DOHH2 (cell line): Measurements from ENCODE around the gene SFRP5.

ENCODE experiments used
- H3F3A ChIP-seq: fragments of 200-600 bp; sonication (generic), shearing (Covaris generic); 2 replicates; pipeline ENCODE4 v1.6.0; 2016; ENCODE audit warnings: antibody characterized with exemption, mild to moderate bottlenecking; ENCODE audit not compliant: control insufficient read depth, insufficient read depth
- H3K27ac ChIP-seq: fragments of 200-600 bp; sonication (generic); 2 replicates; pipeline ENCODE4 v1.5.1; 2014; ENCODE audit warnings: low read depth, mild to moderate bottlenecking, low read length, moderate library complexity
- H3K27me3 ChIP-seq: fragments of 200-600 bp; sonication (generic); 2 replicates; pipeline ENCODE4 v1.6.1; 2014; ENCODE audit warnings: mild to moderate bottlenecking, low read length, mixed read lengths; ENCODE audit not compliant: control insufficient read depth
- H3K36me3 ChIP-seq: fragments of 200-600 bp; sonication (generic); 2 replicates; pipeline ENCODE4 v1.6.1; 2014; ENCODE audit warnings: mild to moderate bottlenecking, low read length, moderate library complexity, mixed read lengths; ENCODE audit not compliant: control insufficient read depth
- H3K4me1 ChIP-seq: fragments of 200-600 bp; sonication (generic); 2 replicates; pipeline ENCODE4 v1.6.1; 2014; ENCODE audit warnings: mild to moderate bottlenecking, low read length, mixed read lengths; ENCODE audit not compliant: control insufficient read depth
- H3K4me2 ChIP-seq: fragments of 200-600 bp; sonication (generic); 2 replicates; pipeline ENCODE4 v1.6.0; 2014; ENCODE audit warnings: mild to moderate bottlenecking, low read length, moderate library complexity
- H3K4me3 ChIP-seq: fragments of 200-600 bp; sonication (generic); 2 replicates; pipeline ENCODE4 v1.5.1; 2014; ENCODE audit warnings: mild to moderate bottlenecking, low read length, mixed read lengths
- H3K79me2 ChIP-seq: fragments of 200-600 bp; sonication (generic); 2 replicates; pipeline ENCODE4 v1.6.1; 2014; ENCODE audit warnings: mild to moderate bottlenecking, low read length, mixed read lengths; ENCODE audit not compliant: control insufficient read depth
- H3K9me2 ChIP-seq: fragments of 200-600 bp; sonication (generic); replicated peaks from 2 replicates; pipeline ENCODE4 v1.6.1; 2014; ENCODE audit warnings: mild to moderate bottlenecking, low read length, mixed read lengths; ENCODE audit not compliant: control insufficient read depth
- H3K9me3 ChIP-seq: fragments of 200-600 bp; sonication (generic); 2 replicates; pipeline ENCODE4 v1.6.1; 2014; ENCODE audit warnings: antibody characterized with exemption, low read length, mixed read lengths; ENCODE audit not compliant: control insufficient read depth, insufficient read depth
- H4K20me1 ChIP-seq: fragments of 200-600 bp; sonication (generic); 2 replicates; pipeline ENCODE4 v1.6.0; 2014; ENCODE audit warnings: low read depth, mild to moderate bottlenecking, antibody characterized with exemption, low read length, moderate library complexity; ENCODE audit not compliant: control insufficient read depth, insufficient read depth
- EZH2phosphoT487 ChIP-seq: fragments of 200-600 bp; sonication (generic); IDR thresholded peaks from 2 replicates; pipeline ENCODE4 v1.6.1; 2017; ENCODE audit warnings: borderline replicate concordance, mild to moderate bottlenecking, antibody characterized with exemption, low read length, moderate library complexity, mixed read lengths
- TF ChIP-seq, protein P1 (sequence below): fragments of 200-600 bp; sonication (generic); IDR thresholded peaks from one replicate; pipeline ENCODE4 v1.5.1; 2014; ENCODE audit warnings: antibody characterized with exemption, mild to moderate bottlenecking, low read depth, low read length; ENCODE audit not compliant: poor library complexity, severe bottlenecking

The SFRP5 gene

GRCh38 chr10:97723001-97723400 lies 48.8 kb downstream of the SFRP5 start:
- H3K4me3 ChIP-seq: no peak overlapping the region
- no peaks in the 10 kb centered on the region; the same call in 1 of the 2 replicates for H3K27me3 ChIP-seq
- H3K9me2 ChIP-seq: no peaks in the 10 kb centered on the region
- TF ChIP-seq, protein P1, sequence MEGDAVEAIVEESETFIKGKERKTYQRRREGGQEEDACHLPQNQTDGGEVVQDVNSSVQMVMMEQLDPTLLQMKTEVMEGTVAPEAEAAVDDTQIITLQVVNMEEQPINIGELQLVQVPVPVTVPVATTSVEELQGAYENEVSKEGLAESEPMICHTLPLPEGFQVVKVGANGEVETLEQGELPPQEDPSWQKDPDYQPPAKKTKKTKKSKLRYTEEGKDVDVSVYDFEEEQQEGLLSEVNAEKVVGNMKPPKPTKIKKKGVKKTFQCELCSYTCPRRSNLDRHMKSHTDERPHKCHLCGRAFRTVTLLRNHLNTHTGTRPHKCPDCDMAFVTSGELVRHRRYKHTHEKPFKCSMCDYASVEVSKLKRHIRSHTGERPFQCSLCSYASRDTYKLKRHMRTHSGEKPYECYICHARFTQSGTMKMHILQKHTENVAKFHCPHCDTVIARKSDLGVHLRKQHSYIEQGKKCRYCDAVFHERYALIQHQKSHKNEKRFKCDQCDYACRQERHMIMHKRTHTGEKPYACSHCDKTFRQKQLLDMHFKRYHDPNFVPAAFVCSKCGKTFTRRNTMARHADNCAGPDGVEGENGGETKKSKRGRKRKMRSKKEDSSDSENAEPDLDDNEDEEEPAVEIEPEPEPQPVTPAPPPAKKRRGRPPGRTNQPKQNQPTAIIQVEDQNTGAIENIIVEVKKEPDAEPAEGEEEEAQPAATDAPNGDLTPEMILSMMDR: no peak
- H3K4me1 ChIP-seq: no peaks in the 10 kb centered on the region
- H3K27ac ChIP-seq: no peak overlapping the region
- no peaks in the 10 kb centered on the region for H3F3A ChIP-seq
- H3K79me2 ChIP-seq: no peaks in the 10 kb centered on the region
- no peak overlapping the region for H3K4me2 ChIP-seq
- no peaks in the 10 kb centered on the region for H3K36me3 ChIP-seq
- no peaks in the 10 kb centered on the region for H4K20me1 ChIP-seq
- H3K9me3 ChIP-seq: no peaks in the 10 kb centered on the region

DNA sequence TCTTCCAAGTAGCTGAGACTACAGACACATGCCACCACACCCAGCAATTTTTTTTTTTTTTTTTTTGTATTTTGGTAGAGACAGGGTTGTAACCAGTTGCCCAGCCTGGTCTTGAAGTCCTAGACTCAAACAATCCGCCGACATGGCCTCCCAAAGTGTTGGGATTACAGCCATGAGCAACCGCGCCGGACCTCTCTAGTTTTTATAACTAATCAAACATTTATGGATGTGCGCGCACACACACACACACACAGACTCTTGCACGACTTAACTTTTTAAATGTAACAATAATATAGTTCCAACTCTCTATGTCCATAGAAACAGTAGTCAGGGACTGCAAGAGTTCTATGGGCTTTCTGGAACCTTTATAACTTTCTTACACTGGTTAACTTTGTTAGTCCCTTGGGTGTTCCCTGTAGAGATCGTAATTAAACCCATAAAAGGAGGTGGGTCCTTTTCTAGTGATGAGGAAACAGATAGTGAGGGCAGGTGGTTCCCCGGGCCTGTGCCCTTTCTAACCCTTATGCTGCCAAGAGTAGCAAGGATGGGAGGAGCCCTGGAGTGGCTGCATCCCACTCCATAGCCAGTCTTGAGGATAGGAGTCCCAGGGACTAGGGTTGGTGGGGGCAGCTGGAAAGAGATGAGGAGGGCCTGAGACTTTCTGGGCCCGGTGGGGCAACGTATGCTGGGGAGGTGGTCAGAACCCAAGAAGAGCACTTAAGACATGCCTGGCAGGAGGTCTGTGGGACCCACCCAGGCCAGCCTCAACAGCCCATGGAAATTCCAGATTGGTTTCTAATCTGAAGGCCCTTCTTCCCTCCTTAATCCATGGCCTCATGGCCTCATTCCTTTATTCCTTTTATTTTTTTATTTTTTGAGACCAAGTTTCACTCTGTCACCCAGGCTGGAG lies 49.7 kb downstream of the SFRP5 start:
- Histone ChIP-seq H3K79me2 (no peaks in the 10 kb centered on the region), H4K20me1 (no peaks in the 10 kb centered on the region), H3K27ac (no peak overlapping the region), H3K36me3 (no peaks in the 10 kb centered on the region), H3K4me2 (no peak overlapping the region), H3F3A (no peaks in the 10 kb centered on the region), H3K4me3 (no peak overlapping the region), H3K9me2 (no peaks in the 10 kb centered on the region), H3K4me1 (no peaks in the 10 kb centered on the region), H3K27me3 (no peaks in the 10 kb centered on the region; the same call in 1 of the 2 replicates), H3K9me3 (no peaks in the 10 kb centered on the region)
- TF ChIP-seq, protein P1: no peak
- TF ChIP-seq EZH2phosphoT487: no peak

- H3K9me3 ChIP-seq: no peaks in the 10 kb centered on the region
- no peaks in the 10 kb centered on the region for H3K9me2 ChIP-seq
- H3F3A ChIP-seq: no peaks in the 10 kb centered on the region
- TF ChIP-seq, protein P1: no peak
- no peak for TF ChIP-seq EZH2phosphoT487
- H3K4me3 ChIP-seq: no peak overlapping the region
- H3K79me2 ChIP-seq: no peaks in the 10 kb centered on the region; the same call in 1 of the 2 replicates
- no peak overlapping the region for H3K27ac ChIP-seq
- peaks cover 11% of the 10 kb centered on the region for H3K27me3 ChIP-seq
- no peaks in the 10 kb centered on the region for H3K36me3 ChIP-seq
- no peak overlapping the region for H3K4me2 ChIP-seq
- H3K4me1 ChIP-seq: peaks cover 7% of the 10 kb centered on the region
- H4K20me1 ChIP-seq: no peaks in the 10 kb centered on the region; the same call in 1 of the 2 replicates
Observed at GRCh38 chr10:97719602-97720001, 52.2 kb downstream of the SFRP5 start.
